Esophagus muscularis mucosa (tissue), 4 donors: Measurements from ENCODE around the gene AGAP1.

Source experiments
- EP300 ChIP-seq: sonication (generic); formaldehyde crosslinking; IDR thresholded peaks from one replicate; pipeline ENCODE4 v1.6.1; 2017; ENCODE audit warnings: antibody characterized with exemption
- POLR2A ChIP-seq: fragments of 450-650 bp; IDR thresholded peaks from one replicate; pipeline ENCODE4 v1.6.1; 2017; ENCODE audit warnings: antibody characterized with exemption, moderate library complexity, mild to moderate bottlenecking, low read depth
- TF ChIP-seq, protein P1 (sequence below), 3 experiments: fragments of 200-600 bp in 2 of 3; fragments of 450-650 bp in 1 of 3; sonication (generic) in 2 of 3; IDR thresholded peaks; one replicate each; pipeline ENCODE4 v1.5.1; 2017 to 2019; ENCODE audit warnings: antibody characterized with exemption in 3 of 3, mild to moderate bottlenecking in 2 of 3, moderate library complexity in 1 of 3

- TF ChIP-seq POLR2A (no peak), EP300 (no peak)
- TF ChIP-seq, protein P1, sequence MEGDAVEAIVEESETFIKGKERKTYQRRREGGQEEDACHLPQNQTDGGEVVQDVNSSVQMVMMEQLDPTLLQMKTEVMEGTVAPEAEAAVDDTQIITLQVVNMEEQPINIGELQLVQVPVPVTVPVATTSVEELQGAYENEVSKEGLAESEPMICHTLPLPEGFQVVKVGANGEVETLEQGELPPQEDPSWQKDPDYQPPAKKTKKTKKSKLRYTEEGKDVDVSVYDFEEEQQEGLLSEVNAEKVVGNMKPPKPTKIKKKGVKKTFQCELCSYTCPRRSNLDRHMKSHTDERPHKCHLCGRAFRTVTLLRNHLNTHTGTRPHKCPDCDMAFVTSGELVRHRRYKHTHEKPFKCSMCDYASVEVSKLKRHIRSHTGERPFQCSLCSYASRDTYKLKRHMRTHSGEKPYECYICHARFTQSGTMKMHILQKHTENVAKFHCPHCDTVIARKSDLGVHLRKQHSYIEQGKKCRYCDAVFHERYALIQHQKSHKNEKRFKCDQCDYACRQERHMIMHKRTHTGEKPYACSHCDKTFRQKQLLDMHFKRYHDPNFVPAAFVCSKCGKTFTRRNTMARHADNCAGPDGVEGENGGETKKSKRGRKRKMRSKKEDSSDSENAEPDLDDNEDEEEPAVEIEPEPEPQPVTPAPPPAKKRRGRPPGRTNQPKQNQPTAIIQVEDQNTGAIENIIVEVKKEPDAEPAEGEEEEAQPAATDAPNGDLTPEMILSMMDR (IDR thresholded peaks at IDR 0.05) = no peak
Measured at GRCh38 chr2:235860871-235861270, 367.0 kb downstream of the AGAP1 start.
